WI38 (cell line): ENCODE data around the gene UBE3B.

ENCODE experiments used
- H3K4me3 ChIP-seq: 2 replicates; pipeline ENCODE4 v1.5.1; 2011; ENCODE audit warnings: low read depth, mild to moderate bottlenecking, control low read depth, low read length
- TF ChIP-seq, protein P1 (sequence below): IDR thresholded peaks from 2 replicates; pipeline ENCODE4 v1.5.1; 2012; ENCODE audit warnings: low read depth, mild to moderate bottlenecking, control low read depth, low read length

UBE3B gene

DNA sequence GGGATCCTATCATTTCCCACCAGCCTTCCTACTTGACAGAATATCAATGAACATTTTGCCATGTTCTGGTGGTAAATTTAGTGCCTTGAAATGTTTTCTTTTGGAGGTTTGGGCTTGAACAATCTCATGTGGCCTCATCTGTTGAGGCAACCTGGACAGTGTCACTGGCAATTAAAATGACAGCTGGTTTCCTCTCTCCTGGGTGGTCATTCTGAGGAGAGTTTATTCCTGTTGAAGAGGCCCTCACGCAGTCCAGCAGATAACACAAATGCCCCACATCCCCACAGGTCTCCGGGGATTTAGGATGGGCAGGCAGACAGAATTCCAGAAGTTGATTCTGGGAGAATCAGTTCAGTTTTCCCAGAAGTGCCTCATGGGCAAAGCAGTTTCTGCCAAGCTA is 54.0 kb downstream of the UBE3B start:
- TF ChIP-seq, protein P1, sequence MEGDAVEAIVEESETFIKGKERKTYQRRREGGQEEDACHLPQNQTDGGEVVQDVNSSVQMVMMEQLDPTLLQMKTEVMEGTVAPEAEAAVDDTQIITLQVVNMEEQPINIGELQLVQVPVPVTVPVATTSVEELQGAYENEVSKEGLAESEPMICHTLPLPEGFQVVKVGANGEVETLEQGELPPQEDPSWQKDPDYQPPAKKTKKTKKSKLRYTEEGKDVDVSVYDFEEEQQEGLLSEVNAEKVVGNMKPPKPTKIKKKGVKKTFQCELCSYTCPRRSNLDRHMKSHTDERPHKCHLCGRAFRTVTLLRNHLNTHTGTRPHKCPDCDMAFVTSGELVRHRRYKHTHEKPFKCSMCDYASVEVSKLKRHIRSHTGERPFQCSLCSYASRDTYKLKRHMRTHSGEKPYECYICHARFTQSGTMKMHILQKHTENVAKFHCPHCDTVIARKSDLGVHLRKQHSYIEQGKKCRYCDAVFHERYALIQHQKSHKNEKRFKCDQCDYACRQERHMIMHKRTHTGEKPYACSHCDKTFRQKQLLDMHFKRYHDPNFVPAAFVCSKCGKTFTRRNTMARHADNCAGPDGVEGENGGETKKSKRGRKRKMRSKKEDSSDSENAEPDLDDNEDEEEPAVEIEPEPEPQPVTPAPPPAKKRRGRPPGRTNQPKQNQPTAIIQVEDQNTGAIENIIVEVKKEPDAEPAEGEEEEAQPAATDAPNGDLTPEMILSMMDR = no peak
- no peak overlapping the region for H3K4me3 ChIP-seq

- H3K4me3 ChIP-seq = no peak overlapping the region
- TF ChIP-seq, protein P1 = no peak
Observed at GRCh38 chr12:109532721-109533486, 55.5 kb downstream of the UBE3B start.

DNA sequence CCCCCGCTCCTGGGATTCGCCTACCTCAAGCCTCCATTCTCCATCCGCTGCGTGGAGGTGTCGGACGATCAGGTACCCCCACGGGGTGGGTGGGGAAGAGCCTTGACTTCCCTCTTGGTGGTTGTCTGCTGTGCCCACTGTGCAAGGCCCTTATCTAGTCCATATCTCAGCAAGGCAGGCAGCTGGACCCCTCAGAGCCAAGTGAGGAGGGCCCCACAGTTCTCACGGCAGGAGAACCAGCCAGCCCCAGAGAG is 56.0 kb downstream of the UBE3B start:
- TF ChIP-seq, protein P1 = no peak
- no peak overlapping the region for H3K4me3 ChIP-seq

DNA sequence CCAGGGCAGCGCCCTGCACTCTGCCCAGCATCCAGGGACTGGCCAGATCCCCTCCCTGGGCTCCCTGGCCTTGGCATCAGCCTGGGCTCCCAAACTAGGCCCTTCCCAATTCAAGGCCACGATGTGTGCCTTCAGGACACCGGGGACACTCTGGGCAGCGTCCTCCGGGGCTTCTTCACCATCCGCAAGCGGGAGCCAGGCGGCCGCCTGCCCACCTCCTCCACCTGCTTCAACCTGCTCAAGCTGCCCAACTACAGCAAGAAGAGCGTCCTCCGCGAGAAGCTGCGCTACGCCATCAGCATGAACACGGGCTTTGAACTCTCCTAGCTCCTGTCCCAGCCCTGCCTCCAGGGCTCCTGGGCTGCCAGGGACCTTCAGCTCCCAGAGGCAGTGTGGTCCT is 57.0 kb downstream of the UBE3B start:
- no peak overlapping the region for H3K4me3 ChIP-seq
- TF ChIP-seq, protein P1 = no peak

DNA sequence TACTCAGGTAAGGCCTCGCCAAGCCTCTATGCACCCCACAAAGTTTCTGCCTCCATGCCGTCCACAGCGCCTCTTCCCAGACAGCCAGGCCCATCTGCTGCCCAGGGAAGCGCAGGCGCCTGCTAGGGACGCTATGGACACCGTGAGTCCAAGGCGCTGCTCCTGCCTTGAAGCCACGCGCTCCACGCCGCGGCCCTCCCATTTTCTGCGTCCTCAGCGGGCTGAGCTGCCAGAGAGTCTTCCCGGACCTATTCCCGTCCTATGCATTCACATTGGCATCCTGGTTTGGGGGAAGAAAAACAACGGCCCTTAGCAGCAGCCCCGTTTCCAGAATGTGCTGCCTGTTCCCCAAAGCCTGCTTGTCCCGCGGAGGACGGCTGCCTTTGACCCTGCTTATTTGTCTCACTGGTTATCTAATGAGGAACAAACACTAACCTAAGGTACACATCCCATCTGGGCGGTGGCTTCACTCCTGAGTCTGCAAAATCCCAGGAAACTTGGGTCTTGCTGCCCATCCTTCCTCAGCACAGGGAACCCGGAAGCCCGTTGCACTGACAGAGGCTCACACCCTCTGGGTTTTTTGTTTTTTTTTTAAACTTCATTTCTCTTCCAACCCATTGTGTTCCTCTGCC is 57.9 kb downstream of the UBE3B start:
- H3K4me3 ChIP-seq = no peak overlapping the region
- TF ChIP-seq, protein P1 = no peak

DNA sequence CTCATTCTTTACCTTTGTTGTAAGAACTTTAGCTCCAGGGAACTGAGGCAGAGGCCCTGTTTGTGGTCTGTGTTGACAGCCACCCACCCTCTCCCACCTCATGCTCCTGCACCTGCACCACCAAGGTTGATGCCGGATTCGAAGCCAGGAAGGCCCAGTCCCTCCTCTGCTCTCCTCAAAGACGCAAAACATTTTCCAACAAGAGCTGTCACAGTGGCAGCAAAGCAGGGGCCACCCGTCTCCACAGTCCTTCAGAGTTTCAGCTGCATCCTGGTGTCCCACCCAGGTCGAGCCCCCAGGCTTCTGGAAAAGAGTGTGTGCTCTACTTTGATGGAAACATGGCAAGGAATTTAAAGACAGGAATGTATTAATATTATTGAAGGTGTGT is 58.4 kb downstream of the UBE3B start:
- H3K4me3 ChIP-seq = no peak overlapping the region
- TF ChIP-seq, protein P1 = no peak

DNA sequence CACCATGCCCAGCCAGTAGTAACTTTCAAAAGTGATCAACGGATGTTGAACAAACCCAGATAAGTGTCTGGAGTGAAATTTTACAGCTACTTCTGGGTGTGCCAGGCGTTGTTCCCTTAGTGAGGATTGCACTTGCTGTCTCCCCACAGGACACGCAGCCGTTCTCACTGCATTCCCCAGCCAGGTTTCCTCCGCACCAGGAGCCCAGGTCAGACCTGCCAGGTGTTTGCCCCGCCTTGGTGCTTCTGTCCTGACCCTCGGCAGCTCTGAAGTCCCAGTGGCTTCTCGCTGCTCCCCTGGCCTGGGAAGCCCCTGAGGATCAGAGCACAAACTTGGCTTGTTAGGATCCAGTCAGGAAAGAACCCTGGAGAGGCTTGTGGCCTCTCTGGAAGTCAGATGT is 59.7 kb downstream of the UBE3B start:
- no peak overlapping the region for H3K4me3 ChIP-seq
- TF ChIP-seq, protein P1 = no peak
